H1 (cell line): Measurements from ENCODE around the gene NKAIN2. TPM values are rescaled to one million over a fixed set of nuclear protein-coding genes. Genes with fewer than 3 reads are reported as not detected.

ENCODE experiments used
- CTCF ChIA-PET: fragments of 300-600 bp; sonication (Branson Sonifier 250); formaldehyde crosslinking; loops from one replicate; lab custom pipeline; 2021; ENCODE audit not compliant: partially characterized antibody; lab: Charles Lee
- POLR2A ChIA-PET: fragments of 300-600 bp; sonication (Branson Sonifier 250); formaldehyde crosslinking; loops from one replicate; lab custom pipeline; 2021; ENCODE audit warnings: inconsistent platforms; ENCODE audit not compliant: partially characterized antibody; lab: Charles Lee
- DNase-seq, 2 experiments: peaks; one replicate each; pipeline versions ENCODE4 v3.0.0 to v3.0.0-alpha.2; 2010 to 2022; ENCODE audit warnings: low spot score in 2 of 2, low read depth in 1 of 2, mixed read lengths in 1 of 2
- FAIRE-seq: peaks from 2 replicates; lab custom pipeline; 2011; peaks lifted over from hg19 to GRCh38; lab: Jason Lieb, UNC
- H2AFZ ChIP-seq: 2 replicates; pipeline ENCODE4 v1.8.1; 2012; ENCODE audit warnings: low read length, inconsistent platforms
- H2AK5ac ChIP-seq: 2 replicates; pipeline ENCODE4 v1.6.1; 2013; ENCODE audit warnings: low read depth, low read length
- H2BK120ac ChIP-seq: replicated peaks from 2 replicates; pipeline ENCODE3; 2013; ENCODE audit warnings: low read depth, low read length, inconsistent platforms
- H2BK12ac ChIP-seq: 2 replicates; pipeline ENCODE4 v1.6.1; 2013; ENCODE audit warnings: low read depth, low read length
- H2BK15ac ChIP-seq: 2 replicates; pipeline ENCODE4 v1.6.1; 2013; ENCODE audit warnings: low read length
- H2BK20ac ChIP-seq: 2 replicates; pipeline ENCODE4 v1.6.1; 2013; ENCODE audit warnings: low read length
- H2BK5ac ChIP-seq: 2 replicates; pipeline ENCODE4 v1.6.1; 2013; ENCODE audit warnings: low read depth, low read length
- H3K14ac ChIP-seq: 2 replicates; pipeline ENCODE4 v1.6.1; 2013; ENCODE audit warnings: inconsistent platforms; ENCODE audit not compliant: insufficient read length
- H3K18ac ChIP-seq: 2 replicates; pipeline ENCODE4 v1.6.1; 2013; ENCODE audit warnings: low read length; ENCODE audit errors: extremely low read depth
- H3K23ac ChIP-seq: 2 replicates; pipeline ENCODE4 v1.6.1; 2013; ENCODE audit warnings: inconsistent platforms; ENCODE audit not compliant: insufficient read length
- H3K23me2 ChIP-seq: 2 replicates; pipeline ENCODE4 v1.6.1; 2013; ENCODE audit warnings: low read depth, low read length
- H3K27ac ChIP-seq: 2 replicates; pipeline ENCODE4 v1.6.1; 2011; ENCODE audit warnings: low read depth, low read length, inconsistent platforms
- H3K27me3 ChIP-seq, 4 experiments: replicated peaks in 1 of 4; 1 replicate in 1 of 4; 2 replicates in 3 of 4; pipeline versions ENCODE4 v1.6.1 to v1.8.1; 2011 to 2013; ENCODE audit warnings: low read length in 3 of 4, mild to moderate bottlenecking in 3 of 4, inconsistent platforms in 2 of 4, mixed read lengths in 2 of 4, moderate library complexity in 1 of 4; ENCODE audit not compliant: control insufficient read depth in 3 of 4, insufficient read depth in 3 of 4; ENCODE audit errors: extremely low read depth in 1 of 4
- H3K36me3 ChIP-seq, 4 experiments: 2 replicates each; pipeline versions ENCODE4 v1.6.1 to v1.8.1; 2011 to 2013; ENCODE audit warnings: mild to moderate bottlenecking in 4 of 4, low read length in 3 of 4, moderate library complexity in 2 of 4, control low read depth in 1 of 4, inconsistent platforms in 1 of 4; ENCODE audit not compliant: insufficient read depth in 4 of 4, control insufficient read depth in 2 of 4
- H3K4ac ChIP-seq: replicated peaks from 2 replicates; pipeline ENCODE3; 2013; ENCODE audit warnings: low read length, low read depth, mixed read lengths, inconsistent platforms; ENCODE audit not compliant: insufficient read length
- H3K4me1 ChIP-seq, 4 experiments: replicated peaks in 1 of 4; 1 replicate in 1 of 4; 2 replicates in 3 of 4; pipeline versions ENCODE4 v1.6.1 to v1.8.1; 2011 to 2013; ENCODE audit warnings: low read length in 3 of 4, inconsistent platforms in 2 of 4, mixed read lengths in 1 of 4; ENCODE audit not compliant: insufficient read depth in 4 of 4, control insufficient read depth in 3 of 4
- H3K4me2 ChIP-seq, 2 experiments: 2 replicates each; pipeline versions ENCODE4 v1.6.1 to v1.8.1; 2011 to 2013; ENCODE audit warnings: low read depth in 2 of 2, low read length in 2 of 2, control low read depth in 1 of 2, inconsistent platforms in 1 of 2, mild to moderate bottlenecking in 1 of 2; ENCODE audit not compliant: insufficient read depth in 1 of 2
- H3K4me3 ChIP-seq, 4 experiments: fragments of 200-600, 300-600 bp in 1 of 4; sonication (generic), shearing (Covaris generic), sonication (Bioruptor Twin) in 1 of 4; 2 replicates each; pipeline versions ENCODE4 v1.5.1 to v1.8.1; 2011 to 2016; ENCODE audit warnings: low read length in 4 of 4, low read depth in 3 of 4, control low read depth in 2 of 4, inconsistent platforms in 2 of 4, mild to moderate bottlenecking in 2 of 4, mixed read lengths in 1 of 4, moderate library complexity in 1 of 4; ENCODE audit not compliant: insufficient read depth in 2 of 4; ENCODE audit errors: extremely low read depth in 1 of 4
- H3K56ac ChIP-seq: replicated peaks from 2 replicates; pipeline ENCODE3; 2013; ENCODE audit warnings: low read depth, mild to moderate bottlenecking, mixed read lengths, low read length, inconsistent platforms; ENCODE audit not compliant: insufficient read length
- H3K79me1 ChIP-seq: 2 replicates; pipeline ENCODE4 v1.6.1; 2013; ENCODE audit warnings: low read depth, low read length, control low read depth
- H3K79me2 ChIP-seq, 2 experiments: 2 replicates each; pipeline versions ENCODE4 v1.6.1 to v1.8.1; 2012 to 2013; ENCODE audit warnings: low read length in 2 of 2, mild to moderate bottlenecking in 2 of 2, inconsistent platforms in 1 of 2; ENCODE audit not compliant: insufficient read depth in 2 of 2, control insufficient read depth in 1 of 2
- H3K9ac ChIP-seq, 4 experiments: replicated peaks in 1 of 4; 1 replicate in 1 of 4; 2 replicates in 3 of 4; pipeline versions ENCODE4 v1.6.1 to v1.8.1; 2011 to 2013; ENCODE audit warnings: low read depth in 3 of 4, low read length in 3 of 4, control low read depth in 2 of 4, mild to moderate bottlenecking in 2 of 4, moderate library complexity in 2 of 4, inconsistent platforms in 1 of 4; ENCODE audit errors: extremely low read depth in 1 of 4
- H3K9me3 ChIP-seq, 2 experiments: 2 replicates each; pipeline versions ENCODE4 v1.6.1 to v1.8.1; 2012 to 2013; ENCODE audit warnings: mild to moderate bottlenecking in 2 of 2, moderate library complexity in 2 of 2, control low read depth in 1 of 2, inconsistent platforms in 1 of 2, low read depth in 1 of 2, low read length in 1 of 2, mixed read lengths in 1 of 2; ENCODE audit not compliant: insufficient read depth in 2 of 2
- H4K20me1 ChIP-seq, 2 experiments: replicated peaks in 1 of 2; 2 replicates each; pipeline versions ENCODE3 to v1.8.1; 2011 to 2013; ENCODE audit warnings: inconsistent platforms in 2 of 2, low read length in 2 of 2, mild to moderate bottlenecking in 1 of 2; ENCODE audit not compliant: insufficient read depth in 2 of 2, control insufficient read depth in 1 of 2
- H4K5ac ChIP-seq: 2 replicates; pipeline ENCODE4 v1.6.1; 2013; ENCODE audit warnings: low read length, low read depth, mixed read lengths, inconsistent platforms; ENCODE audit not compliant: insufficient read length
- H4K8ac ChIP-seq: 2 replicates; pipeline ENCODE4 v1.8.0; 2013; ENCODE audit warnings: mild to moderate bottlenecking, moderate library complexity, low read length, inconsistent platforms; ENCODE audit not compliant: insufficient read depth; ENCODE audit errors: extremely low read depth
- H4K91ac ChIP-seq: replicated peaks from 2 replicates; pipeline ENCODE3; 2013; ENCODE audit warnings: low read length, mixed read lengths, inconsistent platforms; ENCODE audit not compliant: insufficient read length
- CHD2 ChIP-seq: IDR thresholded peaks from 2 replicates; pipeline ENCODE4 v1.6.1; 2012; ENCODE audit warnings: low read length, improper control_type of control experiment
- EGR1 ChIP-seq: IDR thresholded peaks from 2 replicates; pipeline ENCODE4 v1.6.1; 2011; ENCODE audit warnings: low read depth, low read length, borderline replicate concordance
- FOSL1 ChIP-seq: IDR thresholded peaks from 2 replicates; pipeline ENCODE4 v1.6.1; 2011; ENCODE audit warnings: mild to moderate bottlenecking, low read depth, low read length, moderate library complexity; ENCODE audit not compliant: insufficient read depth
- HDAC2 ChIP-seq, 2 experiments: fragments of 300-600 bp in 1 of 2; sonication (generic) in 1 of 2; IDR thresholded peaks; 2 replicates each; pipeline ENCODE4 v1.6.1; 2011 to 2012; ENCODE audit warnings: low read depth in 2 of 2, low read length in 2 of 2, mild to moderate bottlenecking in 2 of 2, moderate library complexity in 2 of 2, borderline replicate concordance in 1 of 2, inconsistent platforms in 1 of 2
- HDAC6 ChIP-seq: IDR thresholded peaks from one replicate; pipeline ENCODE4 v1.7.1; 2012; ENCODE audit warnings: low read depth, mild to moderate bottlenecking, inconsistent platforms, low read length, moderate library complexity
- POLR2AphosphoS5 ChIP-seq: IDR thresholded peaks from 2 replicates; pipeline ENCODE4 v1.6.1; 2011; ENCODE audit warnings: low read depth, low read length
- RBBP5 ChIP-seq: IDR thresholded peaks from 2 replicates; pipeline ENCODE4 v1.7.1; 2012; ENCODE audit warnings: low read depth, mild to moderate bottlenecking, inconsistent platforms, low read length, moderate library complexity, borderline replicate concordance
- SP1 ChIP-seq: IDR thresholded peaks from 2 replicates; pipeline ENCODE4 v1.6.1; 2011; ENCODE audit warnings: low read depth, low read length
- SP4 ChIP-seq: IDR thresholded peaks from 2 replicates; pipeline ENCODE4 v1.6.1; 2012; ENCODE audit warnings: low read length, inconsistent platforms
- TEAD4 ChIP-seq: IDR thresholded peaks from 2 replicates; pipeline ENCODE4 v1.6.1; 2012; ENCODE audit warnings: low read depth, low read length, inconsistent platforms, mixed read lengths
- WGBS, 2 experiments: shearing (Covaris generic) in 1 of 2; methylation state at CpG; one replicate each; pipeline versions ENCODE4 v1.1.6 to v1.1.7; 2013 to 2015; ENCODE audit warnings: low lambda C conversion rate in 2 of 2, mixed read lengths in 2 of 2, inconsistent platforms in 1 of 2, low coverage in 1 of 2, missing lambda C conversion rate in 1 of 2; ENCODE audit not compliant: insufficient replicate concordance in 2 of 2, insufficient coverage in 1 of 2, insufficient read length in 1 of 2; ENCODE audit errors: extremely low coverage in 1 of 2, missing lambda C conversion rate in 1 of 2; 5-methylcytosine and 5-hydroxymethylcytosine counted together
- polyA plus RNA-seq, 7 experiments: library from polyadenylated mRNA; depleted of rRNA in 3 of 7; stranded (reverse) in 5 of 7; unstranded in 2 of 7; fragments of >200 nt in 5 of 7; fragments of 200-250 nt in 2 of 7; gene quantifications; 1 replicate in 5 of 7; 2 replicates in 1 of 7; 4 replicates in 1 of 7; pipeline versions ENCODE4 v1.2.1 to v1.2.3, GENCODE V29; 2011 to 2013; ENCODE audit warnings: missing spikeins in 2 of 7, mixed read lengths in 2 of 7
- total RNA-seq: library from RNA; stranded (reverse); fragmentation: NEBNext Ultra II Directional; extraction: Animal tissue kit (Norgen Biotek cat#: 25700); gene quantifications from 2 replicates; pipeline ENCODE4 v1.2.1, GENCODE V29; 2021
- TF ChIP-seq, protein P1 (sequence below): IDR thresholded peaks from 2 replicates; pipeline ENCODE4 v1.6.1; 2012; ENCODE audit warnings: low read length, inconsistent platforms

Gene NKAIN2
- total and polyA plus RNA-seq, 2 of the 8 experiments (the other 6 are each of a cell fraction or from before 2014, with no cell fraction given) = 0.20 to 0.34 TPM

DNA sequence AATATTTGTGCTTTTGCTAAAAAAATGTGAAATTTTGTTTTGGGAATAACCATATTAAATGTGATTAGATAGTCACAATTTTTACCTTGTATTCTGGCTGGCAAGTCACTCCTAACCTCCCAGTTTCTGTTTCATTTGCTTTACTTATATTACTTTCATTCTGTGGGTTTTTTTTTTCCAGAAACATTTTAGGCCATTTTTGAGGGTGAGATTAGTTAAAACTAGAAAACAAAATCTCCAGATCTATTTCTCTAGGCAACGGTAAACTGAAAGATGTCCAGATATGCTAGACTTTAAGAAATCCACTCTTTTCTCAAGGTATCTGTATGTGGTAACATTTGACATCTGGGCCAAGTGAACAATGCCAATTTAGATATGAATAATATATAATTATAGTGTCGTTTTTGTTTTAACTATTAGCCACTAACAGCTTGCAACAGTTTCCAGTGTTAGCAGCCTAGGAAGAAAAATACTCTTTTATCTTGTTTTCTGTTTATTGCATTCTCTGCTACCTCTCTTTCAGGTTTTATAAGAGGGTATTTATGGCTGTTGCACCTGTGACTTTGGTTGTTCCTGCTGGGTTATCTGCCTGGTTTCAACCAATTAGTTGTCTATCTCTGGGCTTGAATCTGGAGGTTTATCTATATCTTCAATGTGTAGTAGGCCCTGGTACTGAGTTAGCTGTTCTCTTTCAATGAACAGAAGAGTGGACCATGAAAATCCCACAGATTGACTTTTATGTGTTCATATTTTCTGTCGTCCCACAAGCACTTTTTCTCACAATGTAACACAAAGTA lies 260.9 kb downstream of the NKAIN2 start:
- no peak overlapping the region for H3K4ac ChIP-seq
- H2BK20ac ChIP-seq = no peak overlapping the region
- no peak overlapping the region for H2AK5ac ChIP-seq
- H3K36me3 ChIP-seq = no peaks in the 10 kb centered on the region
- H2BK12ac ChIP-seq = no peak overlapping the region
- ChIA-PET POLR2A (no interaction called here), CTCF (interaction anchor here (0.7 to 1.8 kb wide), 2 partner anchors 262 to 303 kb away, joined by 3 to 4 read pairs; no protein-coding TSS in a partner anchor)
- H3K27me3 ChIP-seq = no peaks in the 10 kb centered on the region
- H3K79me2 ChIP-seq = no peaks in the 10 kb centered on the region
- no peak overlapping the region for H3K56ac ChIP-seq
- no peak overlapping the region for H2BK5ac ChIP-seq
- H3K4me1 ChIP-seq = no peaks in the 10 kb centered on the region
- FAIRE-seq (no peak), DNase-seq (no peak)
- WGBS, 2 experiments = 91% methylated on average over 3 of the region's 3 CpGs; no CpG with 5 or more reads in 1 of the 2 experiments
- no peaks in the 10 kb centered on the region for H3K9me3 ChIP-seq
- H3K27ac ChIP-seq = no peak overlapping the region
- H3K23ac ChIP-seq = no peak overlapping the region
- H4K8ac ChIP-seq = no peak overlapping the region
- no peaks in the 10 kb centered on the region for H3K23me2 ChIP-seq
- H2BK120ac ChIP-seq = no peak overlapping the region
- no peak overlapping the region for H3K4me2 ChIP-seq
- H4K20me1 ChIP-seq = no peaks in the 10 kb centered on the region
- no peak overlapping the region for H3K14ac ChIP-seq
- no peak overlapping the region for H3K18ac ChIP-seq
- no peak overlapping the region for H3K9ac ChIP-seq
- no peak overlapping the region for H4K5ac ChIP-seq
- no peaks in the 10 kb centered on the region for H3K79me1 ChIP-seq
- H4K91ac ChIP-seq = no peak overlapping the region
- no peak overlapping the region for H2AFZ ChIP-seq
- H2BK15ac ChIP-seq = no peak overlapping the region
- no peak overlapping the region for H3K4me3 ChIP-seq
- TF ChIP-seq SP1 = no peak
- TF ChIP-seq FOSL1 = no peak
- TF ChIP-seq, protein P1, sequence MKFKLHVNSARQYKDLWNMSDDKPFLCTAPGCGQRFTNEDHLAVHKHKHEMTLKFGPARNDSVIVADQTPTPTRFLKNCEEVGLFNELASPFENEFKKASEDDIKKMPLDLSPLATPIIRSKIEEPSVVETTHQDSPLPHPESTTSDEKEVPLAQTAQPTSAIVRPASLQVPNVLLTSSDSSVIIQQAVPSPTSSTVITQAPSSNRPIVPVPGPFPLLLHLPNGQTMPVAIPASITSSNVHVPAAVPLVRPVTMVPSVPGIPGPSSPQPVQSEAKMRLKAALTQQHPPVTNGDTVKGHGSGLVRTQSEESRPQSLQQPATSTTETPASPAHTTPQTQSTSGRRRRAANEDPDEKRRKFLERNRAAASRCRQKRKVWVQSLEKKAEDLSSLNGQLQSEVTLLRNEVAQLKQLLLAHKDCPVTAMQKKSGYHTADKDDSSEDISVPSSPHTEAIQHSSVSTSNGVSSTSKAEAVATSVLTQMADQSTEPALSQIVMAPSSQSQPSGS = no peak
- TF ChIP-seq HDAC6 = no peak
- TF ChIP-seq CHD2 = no peak
- no peak for TF ChIP-seq HDAC2 (IDR thresholded peaks at IDR 0.05; ENCODE audit: borderline replicate concordance in 1 of 2, low read depth in 2 of 2, low read length in 2 of 2)
- no peak for TF ChIP-seq TEAD4
- TF ChIP-seq RBBP5 = no peak
- TF ChIP-seq EGR1 = no peak
- TF ChIP-seq SP4 = no peak
- TF ChIP-seq POLR2AphosphoS5 = no peak
